H54 (cell line): ENCODE results near the gene GATA5.

Experiments
- DNase-seq: peaks from one replicate; pipeline ENCODE4 v3.0.0; 2011; ENCODE audit warnings: low spot score, mixed read lengths; ENCODE audit not compliant: insufficient read length
- FAIRE-seq: peaks from 3 replicates; lab custom pipeline; 2011; peaks lifted over from hg19 to GRCh38; lab: Jason Lieb, UNC
- POLR2A ChIP-seq: IDR thresholded peaks from 2 replicates; pipeline ENCODE4 v1.6.1; 2011; ENCODE audit warnings: low read depth, mild to moderate bottlenecking, low read length

Gene GATA5

GRCh38 chr20:62487561-62488354 is 12.0 kb upstream of the GATA5 start:
- no peak for TF ChIP-seq POLR2A
- DNase-seq: no peak
- no peak for FAIRE-seq

GRCh38 chr20:62487118-62487517 is 11.3 kb upstream of the GATA5 start:
- FAIRE-seq: no peak
- TF ChIP-seq POLR2A: no peak
- no peak for DNase-seq

GRCh38 chr20:62486484-62486883 is 10.7 kb upstream of the GATA5 start:
- TF ChIP-seq POLR2A: no peak
- FAIRE-seq (no peak), DNase-seq (no peak)

- TF ChIP-seq POLR2A: no peak
- DNase-seq (no peak), FAIRE-seq (no peak)
Measured at GRCh38 chr20:62485701-62486089, 9.9 kb upstream of the GATA5 start.

- TF ChIP-seq POLR2A: no peak
- FAIRE-seq (no peak), DNase-seq (peak; percentile 80)
Measured at GRCh38 chr20:62485062-62485700, 9.4 kb upstream of the GATA5 start.

- DNase-seq: no peak
- TF ChIP-seq POLR2A: no peak
- no peak for FAIRE-seq
Measured at GRCh38 chr20:62484478-62484877, 8.7 kb upstream of the GATA5 start.

- FAIRE-seq: no peak
- DNase-seq: no peak
- no peak for TF ChIP-seq POLR2A
Measured at GRCh38 chr20:62483613-62484458, 8.0 kb upstream of the GATA5 start.

- DNase-seq (no peak), FAIRE-seq (no peak)
- no peak for TF ChIP-seq POLR2A
Measured at GRCh38 chr20:62482974-62483373, 7.2 kb upstream of the GATA5 start.

- DNase-seq (no peak), FAIRE-seq (no peak)
- no peak for TF ChIP-seq POLR2A
Measured at GRCh38 chr20:62482146-62482809, 6.5 kb upstream of the GATA5 start.

GRCh38 chr20:62481425-62482145 is 5.8 kb upstream of the GATA5 start:
- FAIRE-seq (no peak), DNase-seq (no peak)
- TF ChIP-seq POLR2A: no peak

- FAIRE-seq: no peak
Measured at GRCh38 chr20:62480318-62480717, 4.5 kb upstream of the GATA5 start.

GRCh38 chr20:62479656-62480055 is 3.9 kb upstream of the GATA5 start:
- TF ChIP-seq POLR2A: no peak
- DNase-seq (no peak), FAIRE-seq (no peak)

More at GRCh38 chr20:62480318-62480717, 4.5 kb upstream of the GATA5 start:
- no peak for DNase-seq
- no peak for TF ChIP-seq POLR2A

GRCh38 chr20:62479156-62479555 is 3.4 kb upstream of the GATA5 start:
- DNase-seq: no peak
- no peak for FAIRE-seq
- TF ChIP-seq POLR2A: no peak
